OCI-LY7 (cell line): ENCODE results near the gene THAP4. TPM values are rescaled to one million over a fixed set of nuclear protein-coding genes. Genes with fewer than 3 reads are reported as not detected.

Experiments used
- BruUV-seq: library from RNA; stranded (reverse); fragments of 400-500 nt; replicated peaks from 2 replicates; lab custom pipeline; 2021; lab: Mats Ljungman, UMichigan
- CTCF ChIA-PET: fragments of 300-600 bp; sonication (Branson Sonifier 250); formaldehyde crosslinking; loops from one replicate; lab custom pipeline; 2022; ENCODE audit warnings: antibody characterized with exemption; ENCODE audit not compliant: unreplicated experiment; lab: Charles Lee
- POLR2A ChIA-PET: fragments of 300-600 bp; sonication (Branson Sonifier 250); formaldehyde crosslinking; loops from one replicate; lab custom pipeline; 2022; ENCODE audit warnings: antibody characterized with exemption; lab: Charles Lee
- DNase-seq: peaks from one replicate; pipeline ENCODE4 v3.0.0-alpha.2; 2015; ENCODE audit warnings: low spot score
- H2AFZ ChIP-seq: fragments of 200-600 bp; sonication (generic), shearing (Covaris generic); 2 replicates; pipeline ENCODE4 v1.6.1; 2014; ENCODE audit warnings: mild to moderate bottlenecking, antibody characterized with exemption, low read length, moderate library complexity
- H3K27ac ChIP-seq: fragments of 200-600 bp; sonication (generic); 2 replicates; pipeline ENCODE4 v1.5.1; 2014; ENCODE audit warnings: mixed run types, low read depth, mild to moderate bottlenecking, moderate library complexity, low read length, inconsistent platforms; ENCODE audit not compliant: poor library complexity, severe bottlenecking
- H3K36me3 ChIP-seq: fragments of 200-600 bp; sonication (generic); 2 replicates; pipeline ENCODE4 v1.6.1; 2014; ENCODE audit warnings: mild to moderate bottlenecking, antibody characterized with exemption, low read length, moderate library complexity, mixed read lengths; ENCODE audit not compliant: insufficient read depth
- H3K4me1 ChIP-seq: fragments of 200-600 bp; sonication (generic); 2 replicates; pipeline ENCODE4 v1.5.1; 2014; ENCODE audit warnings: mild to moderate bottlenecking, low read length; ENCODE audit not compliant: insufficient read depth, poor library complexity, severe bottlenecking
- H3K4me2 ChIP-seq: fragments of 200-600 bp; sonication (generic); 2 replicates; pipeline ENCODE4 v1.6.1; 2014; ENCODE audit warnings: mild to moderate bottlenecking, low read length
- H3K4me3 ChIP-seq: fragments of 200-600 bp; sonication (generic); 2 replicates; pipeline ENCODE4 v1.5.1; 2014; ENCODE audit warnings: mild to moderate bottlenecking, low read depth, low read length; ENCODE audit not compliant: poor library complexity, severe bottlenecking
- H3K79me2 ChIP-seq: fragments of 200-600 bp; sonication (generic); 2 replicates; pipeline ENCODE4 v1.6.1; 2016; ENCODE audit warnings: low read depth, mild to moderate bottlenecking, low read length, moderate library complexity, mixed read lengths; ENCODE audit not compliant: insufficient read depth
- H3K9me2 ChIP-seq: fragments of 200-600 bp; sonication (generic); 2 replicates; pipeline ENCODE4 v1.6.1; 2016; ENCODE audit warnings: mild to moderate bottlenecking, low read length, mixed read lengths; ENCODE audit not compliant: insufficient read depth
- H3K9me3 ChIP-seq: fragments of 200-600 bp; sonication (generic); 2 replicates; pipeline ENCODE4 v1.6.1; 2014; ENCODE audit warnings: mild to moderate bottlenecking, mixed run types, low read length, mixed read lengths
- H4K20me1 ChIP-seq: fragments of 200-600 bp; sonication (generic); 2 replicates; pipeline ENCODE4 v1.6.1; 2014; ENCODE audit warnings: mild to moderate bottlenecking, antibody characterized with exemption, low read length, moderate library complexity, mixed read lengths; ENCODE audit not compliant: insufficient read depth
- CTCF ChIP-seq: fragments of 200-600 bp; sonication (generic); conservative IDR thresholded peaks from 2 replicates; pipeline ENCODE4 v1.5.1; 2014; ENCODE audit warnings: mild to moderate bottlenecking, antibody characterized with exemption, low read length, moderate library complexity, mixed read lengths
- EZH2phosphoT487 ChIP-seq: fragments of 200-600 bp; sonication (generic); IDR thresholded peaks from 2 replicates; pipeline ENCODE4 v1.6.1; 2018; ENCODE audit warnings: low read depth, borderline replicate concordance, mild to moderate bottlenecking, mixed run types, antibody characterized with exemption, low read length, moderate library complexity, mixed read lengths
- intact Hi-C: fragments of 100-400 bp; cut with micrococcal nuclease; formaldehyde crosslinking; loops from one replicate; pipeline ENCODE4 v1.10.0; 2022; ENCODE audit not compliant: unreplicated experiment
- small RNA-seq: library from RNA; depleted of rRNA; stranded (forward); fragments of <200 nt; gene quantifications from one replicate; pipeline ENCODE3, GENCODE V24; 2014
- total RNA-seq, 2 experiments: library from RNA; depleted of rRNA in 1 of 2; stranded (reverse); fragments of >200 nt in 1 of 2; shearing (Covaris generic) in 1 of 2; gene quantifications; 2 replicates each; pipeline ENCODE4 v1.2.3, GENCODE V29; 2014 to 2022

Gene THAP4
- total RNA-seq, 2 experiments from 2014 or later: 61.6 to 65.6 TPM

DNA sequence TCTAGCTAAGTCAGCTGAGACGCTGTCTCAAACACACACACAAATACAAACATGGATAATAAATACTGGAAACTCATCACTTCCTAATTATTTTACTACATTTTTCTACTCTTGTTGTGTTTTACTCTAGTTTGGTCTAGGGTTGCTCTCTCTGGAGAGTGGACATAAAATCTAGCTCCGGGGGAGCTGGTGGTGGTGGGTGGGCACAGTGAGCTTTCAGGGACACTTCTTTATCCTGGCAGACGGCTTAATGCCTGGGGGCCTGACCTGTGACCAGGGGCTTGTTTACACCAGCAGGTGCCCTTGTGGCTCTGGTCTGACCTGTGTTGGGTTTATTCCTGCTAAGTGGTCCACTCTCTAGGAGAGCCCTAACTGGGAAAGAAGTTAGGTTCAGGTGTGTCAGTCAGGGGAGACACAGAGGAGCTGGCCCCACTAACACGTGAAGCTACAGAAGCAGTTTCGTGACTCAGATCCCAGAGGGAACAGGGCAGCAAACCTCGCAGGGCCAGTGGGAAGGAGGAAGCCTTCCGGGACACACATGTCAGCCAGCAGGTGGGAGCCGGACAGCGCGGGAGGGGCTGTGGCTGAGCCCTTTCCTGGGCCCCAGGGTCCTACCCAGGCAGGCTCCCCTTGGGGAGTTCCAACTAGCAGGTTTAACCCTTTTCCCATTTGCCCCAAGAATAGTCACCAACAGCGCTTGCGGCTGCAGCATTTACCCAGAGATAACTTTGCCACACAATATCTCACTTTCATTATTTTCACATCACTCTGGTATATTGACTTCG, 100.9 kb downstream of the THAP4 start:
- Histone ChIP-seq H2AFZ (no peak overlapping the region), H3K79me2 (no peaks in the 10 kb centered on the region), H3K9me3 (no peaks in the 10 kb centered on the region), H4K20me1 (no peaks in the 10 kb centered on the region), H3K4me2 (no peak overlapping the region), H3K36me3 (no peaks in the 10 kb centered on the region), H3K27ac (no peak overlapping the region), H3K9me2 (no peaks in the 10 kb centered on the region), H3K4me1 (no peaks in the 10 kb centered on the region), H3K4me3 (no peak overlapping the region)
- TF ChIP-seq EZH2phosphoT487: no peak
- TF ChIP-seq CTCF: no peak
- CTCF ChIA-PET: no interaction called here
- intact Hi-C loops: no loop called here
- POLR2A ChIA-PET: interaction anchor here (0.6 kb wide), 1 partner anchor 8 kb away, joined by 3 read pairs; no protein-coding TSS in a partner anchor
- DNase-seq: no peak
- BruUV-seq: no TSS peak

GRCh38 chr2:241534701-241535375, 102.1 kb downstream of the THAP4 start:
- no peak overlapping the region for H3K4me3 ChIP-seq
- no peaks in the 10 kb centered on the region for H3K4me1 ChIP-seq
- no peaks in the 10 kb centered on the region for H4K20me1 ChIP-seq
- no peak overlapping the region for H3K4me2 ChIP-seq
- no peaks in the 10 kb centered on the region for H3K9me3 ChIP-seq
- H3K79me2 ChIP-seq: no peaks in the 10 kb centered on the region
- TF ChIP-seq CTCF (no peak), EZH2phosphoT487 (no peak)
- DNase-seq: no peak
- H3K27ac ChIP-seq: no peak overlapping the region
- intact Hi-C loops: no loop called here
- ChIA-PET POLR2A (no interaction called here), CTCF (interaction anchor here (0.6 kb wide), 1 partner anchor 103 kb away, joined by 3 read pairs; the partner anchor contains the start of gene ATG4B)
- BruUV-seq: no TSS peak
- H3K9me2 ChIP-seq: no peaks in the 10 kb centered on the region
- no peak overlapping the region for H2AFZ ChIP-seq
- H3K36me3 ChIP-seq: no peaks in the 10 kb centered on the region

Small RNA genes lying within 50 kb of the gene (small RNA-seq; reads per million reads assigned to genes)
- gene RNA5SP122: 0.31 reads per million

Other genes with a start within 250 kb of the THAP4 start
- gene STK25, start 128.6 kb downstream of the THAP4 start, total RNA-seq (2014; rRNA removed; shearing (Covaris generic)): 167 and 201 TPM in 2 replicates
- 120 and 135 TPM in 2 replicates for gene STK25, start 128.6 kb downstream of the THAP4 start, total RNA-seq (2022)
- not detected in 2 replicates for gene BOK, start 78.4 kb downstream of the THAP4 start, total RNA-seq (2014; rRNA removed; shearing (Covaris generic))
- gene BOK, start 78.4 kb downstream of the THAP4 start, total RNA-seq (2022): not detected in 2 replicates
- gene ATG4B, start 535 bp upstream of the THAP4 start, total RNA-seq (2014; rRNA removed; shearing (Covaris generic)): 72.4 and 78.0 TPM in 2 replicates
- gene ATG4B, start 535 bp upstream of the THAP4 start, total RNA-seq (2022): 133 and 152 TPM in 2 replicates
- 104 and 118 TPM in 2 replicates for gene DTYMK, start 49.7 kb upstream of the THAP4 start, total RNA-seq (2014; rRNA removed; shearing (Covaris generic))
- 127 and 129 TPM in 2 replicates for gene DTYMK, start 49.7 kb upstream of the THAP4 start, total RNA-seq (2022)
- gene ING5, start 64.9 kb upstream of the THAP4 start, total RNA-seq (2014; rRNA removed; shearing (Covaris generic)): 73.7 and 90.9 TPM in 2 replicates
- 65.4 and 69.1 TPM in 2 replicates for gene ING5, start 64.9 kb upstream of the THAP4 start, total RNA-seq (2022)
- gene D2HGDH, start 97.5 kb upstream of the THAP4 start, total RNA-seq (2014; rRNA removed; shearing (Covaris generic)): 19.4 and 23.2 TPM in 2 replicates
- gene D2HGDH, start 97.5 kb upstream of the THAP4 start, total RNA-seq (2022): 54.7 and 68.1 TPM in 2 replicates
- not detected in 2 replicates for gene GAL3ST2, start 139.7 kb upstream of the THAP4 start, total RNA-seq (2014; rRNA removed; shearing (Covaris generic))
- 1.1 TPM in 2 replicates for gene GAL3ST2, start 139.7 kb upstream of the THAP4 start, total RNA-seq (2022)
- gene NEU4, start 172.0 kb upstream of the THAP4 start, total RNA-seq (2014; rRNA removed; shearing (Covaris generic)): not detected in 2 replicates
- 0.50 and 0.84 TPM in 2 replicates for gene NEU4, start 172.0 kb upstream of the THAP4 start, total RNA-seq (2022)
- not detected in 2 replicates for gene PDCD1, start 221.7 kb upstream of the THAP4 start, total RNA-seq (2014; rRNA removed; shearing (Covaris generic))
- gene PDCD1, start 221.7 kb upstream of the THAP4 start, total RNA-seq (2022): not detected in 2 replicates
- not detected in 2 replicates for gene RTP5, start 232.6 kb upstream of the THAP4 start, total RNA-seq (2014; rRNA removed; shearing (Covaris generic))
- gene RTP5, start 232.6 kb upstream of the THAP4 start, total RNA-seq (2022): not detected in 2 replicates